NCI-H524 (cell line): ENCODE data around the gene PCSK9.
"Not testable (repeated sequence)": the region's sequence is repeated elsewhere in the genome, so short reads cannot be mapped to it uniquely, and the experiment has no call there.

Experiments
- DNase-seq, 2 experiments: peaks; one replicate each; lab custom pipeline; 2025; lab: John Stamatoyannopoulos, UW

Gene PCSK9

DNA sequence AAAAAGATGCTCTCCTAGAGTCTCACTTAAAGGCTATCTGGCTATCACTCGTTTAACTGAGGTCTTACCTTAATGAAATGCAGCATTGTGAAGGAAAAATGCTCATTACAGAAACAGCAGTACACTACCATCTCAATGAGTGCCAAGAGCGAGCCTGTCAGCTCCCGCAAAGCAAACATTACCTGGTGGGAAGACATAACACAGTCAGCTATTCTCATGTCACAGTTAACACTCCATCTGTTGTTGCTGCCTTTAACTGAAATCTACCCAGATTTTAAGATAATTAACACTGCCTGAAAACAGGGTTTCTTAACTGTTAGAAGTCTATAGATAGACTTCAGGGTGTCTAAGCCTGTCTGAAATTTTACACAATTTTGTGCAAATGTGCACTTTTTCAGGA lies 39.1 kb downstream of the PCSK9 start:
- peak in 1 of 2 experiments; percentile 27 for DNase-seq

GRCh38 chr1:55079651-55080050 lies 40.3 kb downstream of the PCSK9 start:
- DNase-seq = no peak

DNA sequence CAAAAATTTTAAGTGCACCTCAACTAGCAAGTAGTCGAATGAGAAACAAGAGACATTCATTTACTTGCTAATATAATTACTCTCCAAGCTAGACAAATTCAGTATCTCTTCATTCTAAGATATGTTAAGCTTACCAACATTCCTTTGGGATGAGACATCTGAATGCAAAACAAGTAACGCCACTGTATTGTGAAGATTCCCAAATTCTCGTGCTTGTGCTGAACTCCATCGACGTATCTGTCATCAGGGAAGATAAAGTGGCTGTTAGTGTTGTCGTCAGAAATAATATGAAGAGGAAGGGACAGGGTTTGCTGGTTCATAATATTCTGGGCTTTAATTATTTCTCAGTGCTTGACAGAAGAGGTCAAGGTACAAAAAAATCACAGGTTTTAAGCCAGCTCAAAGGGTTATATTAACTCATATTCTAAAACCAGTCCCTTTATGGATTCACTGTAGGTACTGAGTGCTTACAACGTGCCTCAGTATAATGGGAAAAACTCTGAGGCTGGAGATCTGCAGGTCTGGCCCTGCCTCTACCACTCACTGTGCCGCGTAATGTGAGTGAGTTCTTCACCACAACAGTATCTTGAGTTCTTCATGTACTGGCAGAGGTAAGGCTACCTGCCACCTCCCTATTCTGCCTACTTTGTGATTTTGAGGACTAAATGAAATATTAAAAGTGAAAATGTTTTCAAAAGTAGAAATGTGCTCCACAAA lies 42.0 kb downstream of the PCSK9 start:
- DNase-seq = no peak

DNA sequence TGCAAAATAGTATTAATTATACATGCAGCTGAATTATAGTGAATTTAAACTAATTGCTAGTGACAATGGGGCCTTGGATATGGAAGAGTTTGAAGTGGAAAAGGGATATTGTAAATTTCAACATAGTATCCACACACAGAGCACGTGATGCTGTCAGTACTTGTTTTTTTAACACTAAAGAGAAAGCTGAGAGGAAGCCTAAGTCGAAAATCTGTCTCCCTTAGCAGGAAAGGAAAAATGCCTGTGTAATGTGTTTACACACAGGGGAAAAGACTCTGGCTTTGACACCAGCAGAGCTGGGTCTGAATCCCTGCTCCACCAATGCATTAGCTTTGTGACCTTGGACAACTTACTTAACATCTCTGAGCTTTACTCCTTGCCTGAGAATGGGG lies 42.6 kb downstream of the PCSK9 start:
- DNase-seq = no peak

GRCh38 chr1:55084257-55084656 lies 44.9 kb downstream of the PCSK9 start:
- DNase-seq = no peak

DNA sequence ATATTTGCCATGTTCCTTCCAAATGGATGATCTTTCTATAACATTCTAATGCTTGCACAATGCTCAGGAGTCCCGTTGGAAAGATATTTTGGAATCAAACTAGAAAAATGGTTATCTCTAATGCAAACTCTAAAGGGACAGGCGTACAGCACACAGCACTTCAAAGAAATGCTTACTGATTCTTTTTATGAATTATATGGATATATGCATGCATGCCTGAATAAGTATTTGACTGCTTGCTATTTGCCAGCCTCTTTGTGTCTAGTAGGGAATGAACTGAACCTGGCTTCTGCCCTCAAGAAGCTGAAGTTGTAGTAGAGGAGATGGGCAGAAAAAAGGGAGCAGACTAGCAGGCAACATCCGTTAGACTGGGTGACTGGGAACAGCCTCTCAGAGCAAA lies 48.1 kb downstream of the PCSK9 start:
- DNase-seq = no peak

- DNase-seq = no peak
These were observed 49.1 kb downstream of the PCSK9 start for GRCh38 chr1:55088413-55088812.

DNA sequence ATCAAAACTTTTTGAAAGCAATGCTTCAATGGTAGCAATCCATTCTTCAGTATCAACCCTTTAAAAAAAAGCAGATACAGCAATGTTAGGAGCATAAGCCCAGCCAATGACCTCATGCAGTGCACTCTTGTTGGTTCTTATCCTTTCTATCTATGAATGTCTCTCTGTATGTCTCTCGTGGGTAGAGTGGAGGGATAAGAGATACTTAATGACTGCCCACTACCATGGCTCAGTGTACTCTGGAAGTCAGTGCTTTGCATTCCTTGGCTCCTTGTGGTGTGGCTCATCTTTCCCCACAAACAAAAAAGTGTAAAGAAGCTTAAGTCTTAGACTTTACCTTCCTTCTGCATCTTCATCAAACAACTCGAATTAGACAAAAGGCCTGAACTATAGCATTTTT lies 50.3 kb downstream of the PCSK9 start:
- DNase-seq = no peak

- DNase-seq = no peak
These were observed 53.1 kb downstream of the PCSK9 start for GRCh38 chr1:55092475-55092874.

DNA sequence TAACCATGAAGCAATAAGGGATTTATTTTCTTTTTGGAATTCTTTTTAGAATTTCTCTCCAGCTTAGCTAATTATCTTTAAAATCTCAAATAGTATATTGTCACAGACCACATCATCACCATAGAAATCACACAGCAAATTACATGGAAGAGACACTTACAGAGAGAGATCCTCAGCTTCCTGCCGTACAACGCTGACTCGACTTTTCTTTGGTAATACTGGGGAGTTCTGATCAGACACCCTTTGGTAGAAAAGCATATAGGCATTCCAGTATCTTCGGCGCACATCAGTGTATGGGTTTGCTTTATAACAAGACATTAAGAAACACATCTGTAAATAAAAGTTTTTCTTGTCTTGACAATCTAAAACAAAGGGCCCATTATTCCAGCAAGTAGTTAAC lies 55.7 kb downstream of the PCSK9 start:
- DNase-seq = no peak

DNA sequence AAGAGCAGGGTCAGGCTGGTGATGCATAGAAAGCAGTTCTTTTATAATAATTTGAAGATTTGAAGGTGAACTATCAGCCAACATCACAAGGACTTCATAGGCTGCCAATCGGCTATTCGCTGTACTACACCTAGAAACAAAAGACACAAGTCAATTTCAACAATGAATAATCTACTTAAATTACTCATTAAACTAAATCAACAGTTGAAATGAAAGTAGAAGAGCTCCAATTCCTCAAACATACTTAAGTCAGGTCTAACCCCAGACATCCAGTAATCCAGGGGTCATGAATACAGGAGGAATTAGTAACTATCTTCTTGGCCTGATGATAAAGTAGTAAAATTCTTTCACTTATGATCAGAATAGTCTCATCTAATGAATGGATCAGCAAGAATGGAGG lies 64.5 kb downstream of the PCSK9 start:
- DNase-seq = no peak

DNA sequence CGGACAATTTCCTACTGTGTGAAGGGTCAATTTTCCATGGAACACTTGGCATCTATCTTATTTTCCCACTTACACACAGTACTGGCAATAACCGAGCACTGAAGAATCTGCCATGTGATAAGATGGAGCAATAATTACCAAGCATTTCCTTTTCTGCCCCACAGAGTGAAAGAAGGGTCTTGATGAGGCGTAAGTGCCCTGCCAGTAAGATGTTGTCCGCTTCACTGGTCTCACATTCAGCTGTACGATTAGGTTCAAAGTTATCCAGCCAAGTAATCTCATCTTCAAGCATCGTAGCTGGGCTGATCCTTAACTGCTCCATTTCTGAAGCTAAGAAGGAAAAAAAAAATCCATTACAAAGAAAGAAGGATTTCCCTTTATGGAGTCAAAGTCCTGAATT lies 67.8 kb downstream of the PCSK9 start:
- DNase-seq = no peak

- DNase-seq = not testable (repeated sequence)
These were observed 69.7 kb downstream of the PCSK9 start for GRCh38 chr1:55109005-55109404.
